OCI-LY1 (cell line): Measurements from ENCODE around the gene CD96.

Source experiments
- EZH2 ChIP-seq: fragments of 200-600 bp; sonication (generic), shearing (Covaris generic); IDR thresholded peaks from 2 replicates; pipeline ENCODE4 v1.8.0; 2017; ENCODE audit warnings: borderline replicate concordance, mixed run types, mild to moderate bottlenecking, antibody characterized with exemption, low read length, moderate library complexity, mixed read lengths
- TF ChIP-seq, protein P1 (sequence below): fragments of 200-600 bp; sonication (generic), shearing (Covaris generic); IDR thresholded peaks from 2 replicates; pipeline ENCODE4 v1.5.1; 2017; ENCODE audit warnings: mild to moderate bottlenecking, antibody characterized with exemption, low read length, moderate library complexity, mixed read lengths

GRCh38 chr3:111601810-111602209 is 59.8 kb downstream of the CD96 start:
- TF ChIP-seq, protein P1, sequence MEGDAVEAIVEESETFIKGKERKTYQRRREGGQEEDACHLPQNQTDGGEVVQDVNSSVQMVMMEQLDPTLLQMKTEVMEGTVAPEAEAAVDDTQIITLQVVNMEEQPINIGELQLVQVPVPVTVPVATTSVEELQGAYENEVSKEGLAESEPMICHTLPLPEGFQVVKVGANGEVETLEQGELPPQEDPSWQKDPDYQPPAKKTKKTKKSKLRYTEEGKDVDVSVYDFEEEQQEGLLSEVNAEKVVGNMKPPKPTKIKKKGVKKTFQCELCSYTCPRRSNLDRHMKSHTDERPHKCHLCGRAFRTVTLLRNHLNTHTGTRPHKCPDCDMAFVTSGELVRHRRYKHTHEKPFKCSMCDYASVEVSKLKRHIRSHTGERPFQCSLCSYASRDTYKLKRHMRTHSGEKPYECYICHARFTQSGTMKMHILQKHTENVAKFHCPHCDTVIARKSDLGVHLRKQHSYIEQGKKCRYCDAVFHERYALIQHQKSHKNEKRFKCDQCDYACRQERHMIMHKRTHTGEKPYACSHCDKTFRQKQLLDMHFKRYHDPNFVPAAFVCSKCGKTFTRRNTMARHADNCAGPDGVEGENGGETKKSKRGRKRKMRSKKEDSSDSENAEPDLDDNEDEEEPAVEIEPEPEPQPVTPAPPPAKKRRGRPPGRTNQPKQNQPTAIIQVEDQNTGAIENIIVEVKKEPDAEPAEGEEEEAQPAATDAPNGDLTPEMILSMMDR, result no peak
- no peak for TF ChIP-seq EZH2
